Stimulated activated naive B cell treated with anti-CD40 and anti-IgM and Interleukin-4, amounts not matched to agents 10 μg/mL and 1 μg/mL and 100 μg/mL, for 72 hours (primary cell): ENCODE data around the gene GTF2F2.

Experiments
- ATAC-seq, 2 donors: fragments of 150-1000 bp; cut with Tn5 transposase; replicated peaks; 2 replicates each; pipeline ENCODE4 v1.10.0; 2021; ENCODE audit warnings: moderate library complexity in 1 of 2
- DNase-seq: peaks from one replicate; pipeline ENCODE4 v3.0.0; 2021
- H3K27ac Mint-ChIP-seq: one replicate; pipeline ENCODE4 v1.8.0; 2022; ENCODE audit warnings: mild to moderate bottlenecking, mixed read lengths
- H3K27me3 Mint-ChIP-seq, 2 donors: one replicate each; pipeline ENCODE4 v1.8.0; 2022; ENCODE audit warnings: mixed read lengths in 2 of 2
- H3K36me3 Mint-ChIP-seq, 2 donors: one replicate each; pipeline ENCODE4 v1.8.0; 2022; ENCODE audit warnings: mixed read lengths in 2 of 2, mild to moderate bottlenecking in 1 of 2
- H3K4me1 Mint-ChIP-seq, 2 donors: one replicate each; pipeline ENCODE4 v1.8.0; 2022; ENCODE audit warnings: mixed read lengths in 2 of 2, mild to moderate bottlenecking in 1 of 2
- H3K4me3 Mint-ChIP-seq, 2 donors: one replicate each; pipeline ENCODE4 v1.8.0; 2022; ENCODE audit warnings: mild to moderate bottlenecking in 2 of 2, mixed read lengths in 2 of 2, moderate library complexity in 1 of 2
- H3K9me3 Mint-ChIP-seq, 2 donors: one replicate each; pipeline ENCODE4 v1.8.0; 2022; ENCODE audit warnings: mixed read lengths in 2 of 2, mild to moderate bottlenecking in 1 of 2

GTF2F2 gene

DNA sequence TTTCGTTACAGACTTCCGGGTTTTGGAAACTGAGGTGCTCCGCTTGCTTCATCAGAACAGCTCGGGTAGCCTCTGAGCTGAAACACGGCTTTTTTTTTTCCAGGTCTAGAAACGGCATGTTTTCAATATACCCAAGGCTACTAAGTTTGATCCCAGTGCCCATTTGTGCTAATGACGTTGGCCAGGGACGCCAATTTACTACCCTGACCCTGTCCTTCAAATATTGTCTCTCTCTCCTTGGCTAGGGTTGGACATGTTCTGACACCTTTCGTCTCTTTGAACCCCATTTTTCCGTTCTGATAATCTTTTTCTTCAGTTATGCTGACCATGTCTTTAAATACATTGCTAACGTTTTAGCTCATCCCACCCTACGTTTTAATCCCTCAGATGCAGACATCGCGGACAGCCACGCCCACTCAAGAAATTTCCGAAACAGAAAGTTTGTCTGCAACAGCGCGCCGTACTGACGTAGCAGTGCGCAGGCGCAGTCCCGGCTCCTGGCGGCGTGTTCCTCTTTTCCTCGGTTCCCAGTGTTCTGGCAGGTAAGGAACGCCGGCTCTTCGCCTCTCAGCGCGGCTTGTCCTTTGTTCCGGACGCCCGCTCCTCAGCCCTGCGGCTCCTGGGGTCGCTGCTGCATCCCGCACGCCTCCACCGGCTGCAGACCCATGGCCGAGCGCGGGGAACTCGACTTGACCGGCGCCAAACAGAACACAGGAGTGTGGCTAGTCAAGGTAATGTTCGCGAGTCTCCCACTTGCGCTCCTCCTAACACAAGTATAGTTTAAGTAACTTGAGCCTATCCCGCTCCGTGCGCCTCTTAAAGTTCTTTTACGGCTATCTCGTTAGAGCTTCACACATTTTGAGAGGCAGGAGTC is at the start of gene GTF2F2:
Gene GTF2F2, plus strand, starts transcription at position 520 of the 874 bp plus-strand sequence. Its CDS starts 146 bp downstream, at position 666.
- Mint-ChIP-seq H3K9me3 (no peaks in the 10 kb centered on the region), H3K4me1 (peaks cover 5 to 22% of the 10 kb centered on the region in 2 donors), H3K36me3 (peaks cover 0 to 8% of the 10 kb centered on the region in 2 donors), H3K27ac (no peak within 1 kb of the TSS), H3K27me3 (no peaks in the 10 kb centered on the region), H3K4me3 (no peak within 1 kb of the TSS)
- DNase-seq (peak; percentile 81), ATAC-seq (peak; percentile 74 to 81)

DNA sequence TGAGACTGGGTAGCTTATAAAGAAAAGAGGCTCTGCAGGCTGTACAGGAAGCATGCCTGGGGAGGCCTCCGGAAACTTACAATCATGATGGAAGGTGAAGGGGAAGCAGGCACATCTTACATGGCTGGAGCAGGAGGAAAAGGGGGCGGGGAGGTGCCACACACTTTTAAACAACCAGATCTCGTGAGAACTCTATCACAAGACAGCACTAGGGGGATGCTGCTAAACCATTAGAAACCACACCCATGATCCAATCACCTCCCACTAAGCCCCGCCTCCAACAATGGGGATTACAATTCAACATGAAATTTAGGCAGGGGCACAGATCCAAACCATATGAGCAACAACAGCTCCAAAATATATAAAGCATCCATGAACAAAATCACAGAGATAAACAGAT is 46.5 kb upstream of the GTF2F2 start:
- H3K36me3 Mint-ChIP-seq = no peaks in the 10 kb centered on the region
- no peak overlapping the region for H3K27ac Mint-ChIP-seq
- H3K4me1 Mint-ChIP-seq = peaks cover under 1% of the 10 kb centered on the region in 2 donors
- no peak for ATAC-seq
- H3K27me3 Mint-ChIP-seq = peaks cover 9 to 19% of the 10 kb centered on the region in 2 donors
- no peak overlapping the region for H3K4me3 Mint-ChIP-seq
- no peaks in the 10 kb centered on the region for H3K9me3 Mint-ChIP-seq
- DNase-seq = no peak

- Mint-ChIP-seq H3K36me3 (no peaks in the 10 kb centered on the region), H3K9me3 (no peaks in the 10 kb centered on the region), H3K4me1 (no peaks in the 10 kb centered on the region), H3K4me3 (no peak overlapping the region), H3K27ac (no peak overlapping the region), H3K27me3 (peaks cover 9 to 19% of the 10 kb centered on the region in 2 donors)
- DNase-seq (no peak), ATAC-seq (no peak)
Observed at GRCh38 chr13:45074721-45075120, 45.6 kb upstream of the GTF2F2 start.

- Mint-ChIP-seq H3K27ac (no peak overlapping the region), H3K27me3 (peaks cover 9 to 14% of the 10 kb centered on the region in 2 donors), H3K4me3 (no peak overlapping the region), H3K4me1 (no peaks in the 10 kb centered on the region), H3K9me3 (no peaks in the 10 kb centered on the region), H3K36me3 (no peaks in the 10 kb centered on the region)
- DNase-seq = no peak
- ATAC-seq = no peak
Observed at GRCh38 chr13:45078003-45078402, 42.3 kb upstream of the GTF2F2 start.

GRCh38 chr13:45082964-45083363 is 37.3 kb upstream of the GTF2F2 start:
- H3K9me3 Mint-ChIP-seq = no peaks in the 10 kb centered on the region
- H3K36me3 Mint-ChIP-seq = no peaks in the 10 kb centered on the region
- peaks cover 0 to 3% of the 10 kb centered on the region in 2 donors for H3K27me3 Mint-ChIP-seq
- DNase-seq = no peak
- no peak for ATAC-seq
- no peak overlapping the region for H3K4me3 Mint-ChIP-seq
- no peak overlapping the region for H3K27ac Mint-ChIP-seq
- H3K4me1 Mint-ChIP-seq = no peaks in the 10 kb centered on the region

DNA sequence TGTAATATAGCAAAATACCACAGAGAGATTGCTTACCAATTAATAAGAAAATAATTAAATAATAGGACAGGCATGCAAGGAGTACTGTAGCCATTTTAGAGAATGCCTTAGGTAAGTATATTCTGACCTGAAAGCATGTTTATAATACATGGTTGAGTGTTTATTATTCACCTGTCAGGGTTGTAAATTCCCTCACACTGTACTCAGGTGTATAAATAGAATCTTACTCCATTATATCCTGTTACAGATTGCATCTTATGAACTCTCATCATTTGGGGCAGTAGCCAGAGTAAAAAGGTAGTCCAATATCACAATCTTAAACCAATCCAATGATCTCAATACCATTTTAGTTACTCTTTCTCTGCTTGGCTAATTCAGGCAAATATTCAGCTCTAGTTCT is 35.8 kb upstream of the GTF2F2 start:
- H3K36me3 Mint-ChIP-seq = no peaks in the 10 kb centered on the region
- no peak overlapping the region for H3K4me3 Mint-ChIP-seq
- DNase-seq (no peak), ATAC-seq (no peak)
- H3K27me3 Mint-ChIP-seq = no peaks in the 10 kb centered on the region
- H3K9me3 Mint-ChIP-seq = no peaks in the 10 kb centered on the region
- H3K4me1 Mint-ChIP-seq = no peaks in the 10 kb centered on the region
- no peak overlapping the region for H3K27ac Mint-ChIP-seq

- Mint-ChIP-seq H3K36me3 (no peaks in the 10 kb centered on the region), H3K4me3 (no peak overlapping the region)
- no peak for ATAC-seq
Observed at GRCh38 chr13:45086484-45086883, 33.8 kb upstream of the GTF2F2 start.

DNA sequence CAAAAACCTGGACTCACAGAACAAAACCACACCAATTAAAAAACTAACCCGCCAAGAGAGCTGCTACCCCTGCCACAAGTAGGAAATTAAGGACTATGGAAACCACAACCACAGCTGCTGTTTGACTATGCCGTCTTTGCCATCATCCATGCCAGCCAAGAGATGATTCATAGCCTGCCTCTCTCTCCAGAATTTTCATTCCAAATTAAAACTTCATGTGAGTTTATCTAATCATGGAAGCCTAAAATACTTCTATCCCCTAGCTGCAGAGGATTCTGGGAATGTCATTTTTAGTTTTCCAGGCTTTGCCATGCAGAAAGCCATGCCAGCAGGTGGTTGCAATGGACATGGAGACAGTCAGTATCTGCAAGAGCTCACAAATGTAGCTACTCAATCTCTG is 27.6 kb upstream of the GTF2F2 start:
- H3K4me3 Mint-ChIP-seq = no peak overlapping the region
- no peaks in the 10 kb centered on the region for H3K4me1 Mint-ChIP-seq

More at GRCh38 chr13:45086484-45086883, 33.8 kb upstream of the GTF2F2 start:
- peaks cover 0 to 9% of the 10 kb centered on the region in 2 donors for H3K27me3 Mint-ChIP-seq
- no peak overlapping the region for H3K27ac Mint-ChIP-seq
- no peaks in the 10 kb centered on the region for H3K9me3 Mint-ChIP-seq
- H3K4me1 Mint-ChIP-seq = no peaks in the 10 kb centered on the region
- no peak for DNase-seq

GRCh38 chr13:45100573-45101262 is 19.6 kb upstream of the GTF2F2 start:
- no peak for DNase-seq
- no peaks in the 10 kb centered on the region for H3K36me3 Mint-ChIP-seq
- no peak overlapping the region for H3K27ac Mint-ChIP-seq
- no peaks in the 10 kb centered on the region for H3K9me3 Mint-ChIP-seq
- H3K27me3 Mint-ChIP-seq = peaks cover 10 to 13% of the 10 kb centered on the region in 2 donors
- no peaks in the 10 kb centered on the region for H3K4me1 Mint-ChIP-seq
- no peak for ATAC-seq
- no peak overlapping the region for H3K4me3 Mint-ChIP-seq

More for the DNA sequence above, 27.6 kb upstream of the GTF2F2 start:
- Mint-ChIP-seq H3K36me3 (no peaks in the 10 kb centered on the region), H3K27ac (no peak overlapping the region), H3K27me3 (peaks cover 0 to 21% of the 10 kb centered on the region in 2 donors), H3K9me3 (no peaks in the 10 kb centered on the region)
- no peak for DNase-seq
- ATAC-seq = no peak

DNA sequence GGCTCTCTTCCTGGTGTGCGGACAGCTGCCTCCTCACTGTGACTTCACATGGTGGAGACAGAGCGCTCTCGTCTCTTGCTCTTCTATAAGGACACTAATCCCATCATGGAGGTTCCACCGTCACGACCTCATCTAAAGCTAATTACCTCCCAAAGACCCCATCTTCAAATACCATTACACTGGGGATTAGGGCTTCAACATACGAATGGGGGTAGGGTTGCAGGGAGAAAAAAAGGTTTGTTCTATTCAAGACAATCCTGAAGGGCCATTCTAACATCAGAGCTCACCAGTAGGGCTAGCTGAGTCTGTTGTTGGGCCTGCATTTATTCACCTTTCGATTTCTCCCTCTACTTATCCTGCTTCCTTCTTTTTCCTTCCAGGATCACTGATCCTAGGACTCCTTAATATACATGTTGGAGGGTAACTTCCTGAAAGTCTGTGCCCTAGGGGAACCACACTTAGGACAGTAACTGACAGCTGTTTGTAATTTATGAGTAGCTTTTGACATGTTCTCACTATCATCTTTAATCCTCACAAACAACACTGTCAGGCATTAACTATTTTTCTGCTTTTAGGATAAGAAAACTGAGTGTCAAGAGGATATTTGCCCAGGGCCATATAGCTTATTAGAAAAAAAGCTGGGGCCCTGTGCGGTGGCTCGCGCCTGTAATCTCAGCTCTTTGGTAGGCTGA is 18.8 kb upstream of the GTF2F2 start:
- peaks cover 12 to 15% of the 10 kb centered on the region in 2 donors for H3K27me3 Mint-ChIP-seq
- no peak for ATAC-seq
- peaks cover 0 to 1% of the 10 kb centered on the region in 2 donors for H3K36me3 Mint-ChIP-seq
- H3K27ac Mint-ChIP-seq = no peak overlapping the region
- no peak for DNase-seq
- H3K4me3 Mint-ChIP-seq = no peak overlapping the region
- no peaks in the 10 kb centered on the region for H3K4me1 Mint-ChIP-seq
- H3K9me3 Mint-ChIP-seq = no peaks in the 10 kb centered on the region

GRCh38 chr13:45102136-45102507 is 18.2 kb upstream of the GTF2F2 start:
- no peak for ATAC-seq
- Mint-ChIP-seq H3K4me1 (no peaks in the 10 kb centered on the region), H3K27ac (no peak overlapping the region), H3K4me3 (no peak overlapping the region), H3K9me3 (no peaks in the 10 kb centered on the region), H3K27me3 (peaks cover 16 to 19% of the 10 kb centered on the region in 2 donors), H3K36me3 (peaks cover 0 to 1% of the 10 kb centered on the region in 2 donors)
- no peak for DNase-seq

DNA sequence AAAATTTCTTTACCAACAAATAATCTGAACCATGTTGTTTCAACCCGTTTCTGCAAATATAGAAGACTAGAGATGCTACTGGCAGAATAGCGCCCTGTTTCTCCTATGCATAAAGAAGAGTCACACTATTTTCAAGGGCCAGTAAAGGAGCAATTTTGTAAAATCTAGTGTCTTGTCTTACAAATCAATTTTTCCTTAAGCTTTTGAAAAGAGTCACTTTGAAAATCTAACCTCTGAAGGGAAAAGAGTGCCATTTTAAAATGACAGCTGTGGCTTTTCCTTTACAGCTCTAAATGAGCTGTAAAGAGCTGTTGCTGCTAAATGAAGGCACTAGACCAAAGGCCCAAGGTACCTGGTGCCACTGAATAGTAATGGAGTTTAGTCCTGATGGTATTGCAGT is 16.9 kb upstream of the GTF2F2 start:
- Mint-ChIP-seq H3K27ac (no peak overlapping the region), H3K36me3 (peaks cover 0 to 1% of the 10 kb centered on the region in 2 donors), H3K27me3 (peaks cover 20 to 21% of the 10 kb centered on the region in 2 donors), H3K9me3 (no peaks in the 10 kb centered on the region), H3K4me3 (no peak overlapping the region), H3K4me1 (peaks cover 0 to under 1% of the 10 kb centered on the region in 2 donors)
- ATAC-seq (no peak), DNase-seq (no peak)

DNA sequence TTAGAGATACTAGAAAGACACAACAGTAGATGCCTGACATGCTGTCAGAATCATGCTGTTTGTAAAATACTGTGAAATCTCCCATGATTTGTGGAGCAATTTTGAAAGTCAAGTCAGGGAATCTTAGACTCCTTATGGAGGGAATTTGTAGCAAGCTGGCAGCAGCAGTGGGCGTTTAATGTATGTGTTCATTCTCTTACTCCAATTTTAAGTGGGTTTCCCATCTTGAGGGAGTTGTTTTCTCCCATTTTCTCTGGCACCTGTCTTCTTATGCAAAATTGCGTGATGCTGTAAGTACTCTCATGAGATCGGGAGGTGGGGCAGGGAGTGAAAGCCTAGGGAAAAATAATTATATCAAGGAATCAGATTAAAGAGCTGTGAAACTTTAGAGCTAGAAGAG is 16.0 kb upstream of the GTF2F2 start:
- ATAC-seq (no peak), DNase-seq (no peak)
- peaks cover 0 to 9% of the 10 kb centered on the region in 2 donors for H3K4me1 Mint-ChIP-seq
- H3K9me3 Mint-ChIP-seq = no peaks in the 10 kb centered on the region
- H3K36me3 Mint-ChIP-seq = peaks cover 0 to 1% of the 10 kb centered on the region in 2 donors
- H3K4me3 Mint-ChIP-seq = no peak overlapping the region
- H3K27me3 Mint-ChIP-seq = peaks cover 18 to 21% of the 10 kb centered on the region in 2 donors
- H3K27ac Mint-ChIP-seq = no peak overlapping the region

DNA sequence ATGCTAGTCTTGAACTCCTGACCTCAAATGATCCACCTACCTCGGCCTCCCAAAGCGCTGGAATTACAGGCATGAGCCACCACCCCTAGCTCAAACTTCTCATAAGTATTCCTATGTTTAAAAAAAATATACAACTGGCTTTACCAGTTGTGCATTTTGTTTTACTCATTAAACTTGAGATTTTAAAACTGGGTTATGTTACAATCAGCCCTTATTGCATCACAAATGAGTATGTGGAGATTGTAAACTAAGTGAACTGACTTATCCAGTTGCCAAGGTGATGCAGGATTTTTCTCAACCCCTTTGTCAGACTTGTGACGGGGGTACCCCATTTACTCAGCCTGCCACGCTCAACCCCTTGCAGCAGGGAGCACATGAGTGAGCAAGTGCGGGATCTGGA is 14.4 kb upstream of the GTF2F2 start:
- no peak for ATAC-seq
- no peak overlapping the region for H3K4me3 Mint-ChIP-seq
- H3K27ac Mint-ChIP-seq = no peak overlapping the region
- DNase-seq = no peak
- H3K9me3 Mint-ChIP-seq = no peaks in the 10 kb centered on the region
- peaks cover 0 to 1% of the 10 kb centered on the region in 2 donors for H3K36me3 Mint-ChIP-seq
- peaks cover 0 to 11% of the 10 kb centered on the region in 2 donors for H3K4me1 Mint-ChIP-seq
- H3K27me3 Mint-ChIP-seq = peaks cover 18 to 21% of the 10 kb centered on the region in 2 donors
